Diencephalon (tissue), 1 donor: ENCODE measurements around the gene PCDHA10. TPM values are rescaled to one million over a fixed set of nuclear protein-coding genes. Genes with fewer than 3 reads are reported as not detected.

ENCODE experiments used
- total RNA-seq: library from RNA; depleted of rRNA; stranded (reverse); fragments of >200 nt; gene quantifications from one replicate; pipeline ENCODE4 v1.2.3, GENCODE V29; 2014

Gene PCDHA10
- total RNA-seq = 11.5 TPM

GRCh38 chr5:140855772-140856674 is at the start of gene PCDHA10:
TSS of gene PCDHA10 (plus strand) at chr5:140855897. CDS start at chr5:140856049, 152 bp downstream.

GRCh38 chr5:140806834-140807775 is 48.6 kb upstream of the PCDHA10 start, which contains the start of gene PCDHA4:
TSS of gene PCDHA4 (plus strand) at chr5:140807068.

GRCh38 chr5:140821375-140822280 is 34.1 kb upstream of the PCDHA10 start, which contains the start of gene PCDHA5:
TSS of gene PCDHA5 (plus strand) at chr5:140821613.

GRCh38 chr5:140827704-140828361 is 27.9 kb upstream of the PCDHA10 start, which contains the start of gene PCDHA6:
TSS of gene PCDHA6 (plus strand) at chr5:140827960. CDS start at chr5:140828092, 132 bp downstream.

GRCh38 chr5:140833993-140834392 is 21.7 kb upstream of the PCDHA10 start, which contains the start of gene PCDHA7:
TSS of gene PCDHA7 (plus strand) at chr5:140834269. CDS start at chr5:140834384, 115 bp downstream.

GRCh38 chr5:140840978-140841962 is 14.4 kb upstream of the PCDHA10 start, which contains the start of gene PCDHA8:
TSS of gene PCDHA8 (plus strand) at chr5:140841187. CDS start at chr5:140841322, 135 bp downstream.

GRCh38 chr5:140848139-140849102 is 7.3 kb upstream of the PCDHA10 start, which contains the start of gene PCDHA9:
TSS of gene PCDHA9 (plus strand) at chr5:140848382. CDS start at chr5:140848496, 114 bp downstream.

GRCh38 chr5:140868721-140869554 is 13.2 kb downstream of the PCDHA10 start, which contains the start of gene PCDHA11:
TSS of gene PCDHA11 (plus strand) at chr5:140868957. CDS start at chr5:140869104, 147 bp downstream.

GRCh38 chr5:140875085-140876065 is 19.7 kb downstream of the PCDHA10 start, which contains the start of gene PCDHA12:
TSS of gene PCDHA12 (plus strand) at chr5:140875308. CDS start at chr5:140875473, 165 bp downstream.

GRCh38 chr5:140881889-140882590 is 26.3 kb downstream of the PCDHA10 start, which contains the start of gene PCDHA13:
TSS of gene PCDHA13 (plus strand) at chr5:140882124. CDS start at chr5:140882269, 145 bp downstream.

Other genes with a start within 250 kb of the PCDHA10 start
- 12.9 TPM for gene CD14, start 222.7 kb upstream of the PCDHA10 start, total RNA-seq
- gene TMCO6, start 216.4 kb upstream of the PCDHA10 start, total RNA-seq = 4.6 TPM
- 37.1 TPM for gene NDUFA2, start 208.3 kb upstream of the PCDHA10 start, total RNA-seq
- 78.4 TPM for gene IK, start 208.1 kb upstream of the PCDHA10 start, total RNA-seq
- gene WDR55, start 191.0 kb upstream of the PCDHA10 start, total RNA-seq = 13.4 TPM
- 0.69 TPM for gene DND1, start 182.3 kb upstream of the PCDHA10 start, total RNA-seq
- gene HARS1, start 164.5 kb upstream of the PCDHA10 start, total RNA-seq = 68.0 TPM
- gene HARS2, start 164.4 kb upstream of the PCDHA10 start, total RNA-seq = 28.1 TPM
- gene ZMAT2, start 155.4 kb upstream of the PCDHA10 start, total RNA-seq = 42.9 TPM
- 13.8 TPM for gene PCDHA1, start 69.8 kb upstream of the PCDHA10 start, total RNA-seq
- 10.4 TPM for gene PCDHA2, start 61.0 kb upstream of the PCDHA10 start, total RNA-seq
- gene PCDHA3, start 54.8 kb upstream of the PCDHA10 start, total RNA-seq = 20.1 TPM
- 15.0 TPM for gene PCDHA4, start 48.8 kb upstream of the PCDHA10 start, total RNA-seq
- gene PCDHA5, start 34.3 kb upstream of the PCDHA10 start, total RNA-seq = 9.9 TPM
- gene PCDHA6, start 27.9 kb upstream of the PCDHA10 start, total RNA-seq = 26.3 TPM
- gene PCDHA7, start 21.6 kb upstream of the PCDHA10 start, total RNA-seq = 15.2 TPM
- 9.5 TPM for gene PCDHA8, start 14.7 kb upstream of the PCDHA10 start, total RNA-seq
- 11.3 TPM for gene PCDHA9, start 7.5 kb upstream of the PCDHA10 start, total RNA-seq
- gene PCDHA11, start 13.1 kb downstream of the PCDHA10 start, total RNA-seq = 22.8 TPM
- gene PCDHA12, start 19.4 kb downstream of the PCDHA10 start, total RNA-seq = 7.4 TPM
- gene PCDHA13, start 26.2 kb downstream of the PCDHA10 start, total RNA-seq = 9.9 TPM
- gene PCDHAC1, start 70.4 kb downstream of the PCDHA10 start, total RNA-seq = 42.7 TPM
- gene PCDHAC2, start 110.6 kb downstream of the PCDHA10 start, total RNA-seq = 47.1 TPM
- 0.46 TPM for gene PCDHB1, start 195.5 kb downstream of the PCDHA10 start, total RNA-seq
- 12.7 TPM for gene PCDHB2, start 238.7 kb downstream of the PCDHA10 start, total RNA-seq
- gene PCDHB3, start 244.6 kb downstream of the PCDHA10 start, total RNA-seq = 13.6 TPM